ENCODE results near the gene PKP3.

DNA sequence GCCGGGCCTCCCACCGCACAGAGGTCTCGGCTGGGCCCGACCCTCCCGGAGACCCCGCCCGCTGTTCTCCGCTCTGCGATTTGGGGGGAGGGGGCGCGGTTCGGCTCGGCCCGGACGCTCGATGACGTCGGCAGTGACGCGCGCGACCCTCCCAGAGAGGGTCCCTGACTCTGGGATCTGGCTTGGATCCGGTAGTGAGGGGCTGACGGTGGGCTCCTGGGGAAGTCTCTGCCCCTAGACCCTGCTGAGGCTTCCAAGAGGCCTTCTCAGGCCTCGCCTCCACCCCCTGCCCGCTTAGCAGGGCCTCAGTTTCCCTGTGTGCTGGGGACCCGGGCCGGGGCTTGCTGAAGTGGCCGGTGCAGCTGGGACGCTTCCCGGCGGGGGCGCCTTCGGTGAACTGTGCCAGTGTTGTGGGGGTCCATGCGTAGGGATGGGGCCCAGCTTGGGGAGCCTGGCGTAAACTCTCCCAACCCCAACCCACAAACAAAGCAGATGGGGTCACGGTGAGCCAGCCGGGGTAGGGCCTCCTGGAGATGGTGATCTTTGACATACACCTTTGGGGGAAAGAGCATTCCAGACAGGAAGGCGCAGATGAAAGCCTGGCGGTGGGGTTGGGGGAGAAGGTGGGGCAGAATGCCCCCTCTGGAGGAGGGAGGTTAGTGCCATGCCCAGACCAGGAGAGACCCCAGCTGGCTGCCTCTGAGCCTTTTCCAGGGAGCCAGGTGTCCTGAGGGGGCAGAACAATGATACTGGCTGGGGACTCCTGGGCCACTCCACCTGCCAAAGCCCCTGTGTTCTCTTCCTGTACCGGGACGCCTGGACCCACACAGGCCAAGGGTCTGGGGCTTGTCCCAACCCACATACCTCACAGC is 23.7 kb upstream of the PKP3 start:
- no peak for TF ChIP-seq FOSL2 (IDR thresholded peaks at IDR 0.05; ENCODE audit: borderline replicate concordance, low read depth)
- TF ChIP-seq POLR2AphosphoS5 (IDR thresholded peaks at IDR 0.05; ENCODE audit: low read depth, low read length): no peak
- no peak for TF ChIP-seq EP300 (IDR thresholded peaks at IDR 0.05; ENCODE audit: borderline replicate concordance in 1 of 2, low read depth in 1 of 2, low read length in 1 of 2)
- TF ChIP-seq, protein P1, sequence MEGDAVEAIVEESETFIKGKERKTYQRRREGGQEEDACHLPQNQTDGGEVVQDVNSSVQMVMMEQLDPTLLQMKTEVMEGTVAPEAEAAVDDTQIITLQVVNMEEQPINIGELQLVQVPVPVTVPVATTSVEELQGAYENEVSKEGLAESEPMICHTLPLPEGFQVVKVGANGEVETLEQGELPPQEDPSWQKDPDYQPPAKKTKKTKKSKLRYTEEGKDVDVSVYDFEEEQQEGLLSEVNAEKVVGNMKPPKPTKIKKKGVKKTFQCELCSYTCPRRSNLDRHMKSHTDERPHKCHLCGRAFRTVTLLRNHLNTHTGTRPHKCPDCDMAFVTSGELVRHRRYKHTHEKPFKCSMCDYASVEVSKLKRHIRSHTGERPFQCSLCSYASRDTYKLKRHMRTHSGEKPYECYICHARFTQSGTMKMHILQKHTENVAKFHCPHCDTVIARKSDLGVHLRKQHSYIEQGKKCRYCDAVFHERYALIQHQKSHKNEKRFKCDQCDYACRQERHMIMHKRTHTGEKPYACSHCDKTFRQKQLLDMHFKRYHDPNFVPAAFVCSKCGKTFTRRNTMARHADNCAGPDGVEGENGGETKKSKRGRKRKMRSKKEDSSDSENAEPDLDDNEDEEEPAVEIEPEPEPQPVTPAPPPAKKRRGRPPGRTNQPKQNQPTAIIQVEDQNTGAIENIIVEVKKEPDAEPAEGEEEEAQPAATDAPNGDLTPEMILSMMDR (IDR thresholded peaks at IDR 0.05): no peak
- TF ChIP-seq, protein P2, sequence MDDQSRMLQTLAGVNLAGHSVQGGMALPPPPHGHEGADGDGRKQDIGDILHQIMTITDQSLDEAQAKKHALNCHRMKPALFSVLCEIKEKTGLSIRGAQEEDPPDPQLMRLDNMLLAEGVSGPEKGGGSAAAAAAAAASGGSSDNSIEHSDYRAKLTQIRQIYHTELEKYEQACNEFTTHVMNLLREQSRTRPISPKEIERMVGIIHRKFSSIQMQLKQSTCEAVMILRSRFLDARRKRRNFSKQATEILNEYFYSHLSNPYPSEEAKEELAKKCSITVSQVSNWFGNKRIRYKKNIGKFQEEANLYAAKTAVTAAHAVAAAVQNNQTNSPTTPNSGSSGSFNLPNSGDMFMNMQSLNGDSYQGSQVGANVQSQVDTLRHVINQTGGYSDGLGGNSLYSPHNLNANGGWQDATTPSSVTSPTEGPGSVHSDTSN (IDR thresholded peaks at IDR 0.05): no peak
- TF ChIP-seq TAF1 (IDR thresholded peaks at IDR 0.05; ENCODE audit: borderline replicate concordance, low read depth, low read length): no peak
- TF ChIP-seq MXI1 (IDR thresholded peaks at IDR 0.05; ENCODE audit: low read depth, low read length): no peak
- no peak for TF ChIP-seq RCOR1 (IDR thresholded peaks at IDR 0.05; ENCODE audit: low read length)
- no peak for TF ChIP-seq SMC3 (IDR thresholded peaks at IDR 0.05; ENCODE audit: low read depth, low read length)
- TF ChIP-seq EZH2phosphoT487 (IDR thresholded peaks at IDR 0.05; ENCODE audit: borderline replicate concordance, low read depth): no peak
- TF ChIP-seq RAD21 (IDR thresholded peaks at IDR 0.05; ENCODE audit: low read length): no peak
- no peak for TF ChIP-seq GATA2 (CRISPR knock-in tag; IDR thresholded peaks at IDR 0.05)
- TF ChIP-seq, protein P3, sequence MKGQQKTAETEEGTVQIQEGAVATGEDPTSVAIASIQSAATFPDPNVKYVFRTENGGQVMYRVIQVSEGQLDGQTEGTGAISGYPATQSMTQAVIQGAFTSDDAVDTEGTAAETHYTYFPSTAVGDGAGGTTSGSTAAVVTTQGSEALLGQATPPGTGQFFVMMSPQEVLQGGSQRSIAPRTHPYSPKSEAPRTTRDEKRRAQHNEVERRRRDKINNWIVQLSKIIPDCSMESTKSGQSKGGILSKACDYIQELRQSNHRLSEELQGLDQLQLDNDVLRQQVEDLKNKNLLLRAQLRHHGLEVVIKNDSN (IDR thresholded peaks at IDR 0.05; ENCODE audit: borderline replicate concordance, low read depth): no peak
- TF ChIP-seq, protein P4, sequence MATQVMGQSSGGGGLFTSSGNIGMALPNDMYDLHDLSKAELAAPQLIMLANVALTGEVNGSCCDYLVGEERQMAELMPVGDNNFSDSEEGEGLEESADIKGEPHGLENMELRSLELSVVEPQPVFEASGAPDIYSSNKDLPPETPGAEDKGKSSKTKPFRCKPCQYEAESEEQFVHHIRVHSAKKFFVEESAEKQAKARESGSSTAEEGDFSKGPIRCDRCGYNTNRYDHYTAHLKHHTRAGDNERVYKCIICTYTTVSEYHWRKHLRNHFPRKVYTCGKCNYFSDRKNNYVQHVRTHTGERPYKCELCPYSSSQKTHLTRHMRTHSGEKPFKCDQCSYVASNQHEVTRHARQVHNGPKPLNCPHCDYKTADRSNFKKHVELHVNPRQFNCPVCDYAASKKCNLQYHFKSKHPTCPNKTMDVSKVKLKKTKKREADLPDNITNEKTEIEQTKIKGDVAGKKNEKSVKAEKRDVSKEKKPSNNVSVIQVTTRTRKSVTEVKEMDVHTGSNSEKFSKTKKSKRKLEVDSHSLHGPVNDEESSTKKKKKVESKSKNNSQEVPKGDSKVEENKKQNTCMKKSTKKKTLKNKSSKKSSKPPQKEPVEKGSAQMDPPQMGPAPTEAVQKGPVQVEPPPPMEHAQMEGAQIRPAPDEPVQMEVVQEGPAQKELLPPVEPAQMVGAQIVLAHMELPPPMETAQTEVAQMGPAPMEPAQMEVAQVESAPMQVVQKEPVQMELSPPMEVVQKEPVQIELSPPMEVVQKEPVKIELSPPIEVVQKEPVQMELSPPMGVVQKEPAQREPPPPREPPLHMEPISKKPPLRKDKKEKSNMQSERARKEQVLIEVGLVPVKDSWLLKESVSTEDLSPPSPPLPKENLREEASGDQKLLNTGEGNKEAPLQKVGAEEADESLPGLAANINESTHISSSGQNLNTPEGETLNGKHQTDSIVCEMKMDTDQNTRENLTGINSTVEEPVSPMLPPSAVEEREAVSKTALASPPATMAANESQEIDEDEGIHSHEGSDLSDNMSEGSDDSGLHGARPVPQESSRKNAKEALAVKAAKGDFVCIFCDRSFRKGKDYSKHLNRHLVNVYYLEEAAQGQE (IDR thresholded peaks at IDR 0.05; ENCODE audit: low read depth, low read length): no peak
